ENCODE measurements around the gene SNX30. TPM values are rescaled to one million over a fixed set of nuclear protein-coding genes. Genes with fewer than 3 reads are reported as not detected.

The SNX30 gene
- total and polyA plus RNA-seq, 7 donors, result 0.55 to 2.8 (median 1.6) TPM

GRCh38 chr9:112712678-112713077 is 37.9 kb upstream of the SNX30 start:
- no peak for DNase-seq
- ATAC-seq, result no peak

DNA sequence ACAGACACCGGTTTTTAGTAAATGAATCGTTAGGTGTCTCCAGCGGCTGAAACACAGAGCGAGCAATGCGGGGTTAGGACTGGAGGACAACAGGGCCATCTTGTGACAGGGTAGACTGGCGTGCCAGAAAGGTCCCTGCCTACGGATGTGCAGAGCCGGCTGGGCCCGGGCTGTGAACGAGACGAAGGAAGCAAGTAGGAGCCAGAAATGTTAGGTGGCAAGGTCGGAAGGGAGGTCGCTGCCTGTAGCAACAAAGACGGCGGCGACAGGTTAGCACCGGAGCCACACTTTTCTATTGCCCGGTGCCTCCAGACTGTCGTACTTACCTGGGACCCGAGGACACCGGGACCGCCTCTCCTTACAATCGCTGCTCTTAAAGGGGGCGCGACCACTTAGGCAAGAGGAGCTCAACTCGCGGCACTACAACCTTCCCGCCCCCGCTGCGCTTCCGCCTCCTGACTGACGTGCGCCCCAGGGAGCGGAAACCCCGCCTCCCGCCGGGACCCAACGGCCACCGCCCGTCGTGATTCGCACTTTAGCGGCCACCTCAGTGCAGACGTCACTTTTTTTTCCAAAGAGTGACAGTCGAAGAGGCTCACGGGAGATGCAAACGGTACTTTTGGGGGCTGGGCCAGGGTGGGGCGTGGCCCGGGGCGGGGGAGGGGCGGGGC is 32.8 kb upstream of the SNX30 start, which contains the start of gene INIP:
TSS of gene INIP (minus strand) at position 457 of the 671 bp plus-strand sequence. CDS start 1,632 bp downstream, outside the sequence.
- WGBS, 3 donors, result 0 to 1% (median 0%) methylated on average over 51 of the region's 51 CpGs
- H3K27me3 ChIP-seq (ENCODE audit: insufficient read depth in 3 of 3, low read length in 2 of 3), result no peaks in the 10 kb centered on the region
- H3K9me3 ChIP-seq, result no peaks in the 10 kb centered on the region
- peak within 1 kb of the TSS; percentile 86 for H3K4me3 ChIP-seq
- intact Hi-C loops (cut with DNase I), result loop anchor here (5.0 to 10.0 kb wide), 4 partner anchors 35 to 230 kb away; partner anchors contain the start of genes SNX30 (in 2 of the 2) and KIAA1958 (in 1 of the 2)
- peaks cover 0 to 6% of the 10 kb centered on the region in 2 donors for H3K36me3 ChIP-seq (ENCODE audit: insufficient read depth in 1 of 2, low read depth in 1 of 2)
- no peaks in the 10 kb centered on the region for H3K4me1 ChIP-seq
- DNase-seq (peak; percentile 96 to 98), ATAC-seq (peak; percentile 99 to 100 (median 99))
- TF ChIP-seq, protein P1, sequence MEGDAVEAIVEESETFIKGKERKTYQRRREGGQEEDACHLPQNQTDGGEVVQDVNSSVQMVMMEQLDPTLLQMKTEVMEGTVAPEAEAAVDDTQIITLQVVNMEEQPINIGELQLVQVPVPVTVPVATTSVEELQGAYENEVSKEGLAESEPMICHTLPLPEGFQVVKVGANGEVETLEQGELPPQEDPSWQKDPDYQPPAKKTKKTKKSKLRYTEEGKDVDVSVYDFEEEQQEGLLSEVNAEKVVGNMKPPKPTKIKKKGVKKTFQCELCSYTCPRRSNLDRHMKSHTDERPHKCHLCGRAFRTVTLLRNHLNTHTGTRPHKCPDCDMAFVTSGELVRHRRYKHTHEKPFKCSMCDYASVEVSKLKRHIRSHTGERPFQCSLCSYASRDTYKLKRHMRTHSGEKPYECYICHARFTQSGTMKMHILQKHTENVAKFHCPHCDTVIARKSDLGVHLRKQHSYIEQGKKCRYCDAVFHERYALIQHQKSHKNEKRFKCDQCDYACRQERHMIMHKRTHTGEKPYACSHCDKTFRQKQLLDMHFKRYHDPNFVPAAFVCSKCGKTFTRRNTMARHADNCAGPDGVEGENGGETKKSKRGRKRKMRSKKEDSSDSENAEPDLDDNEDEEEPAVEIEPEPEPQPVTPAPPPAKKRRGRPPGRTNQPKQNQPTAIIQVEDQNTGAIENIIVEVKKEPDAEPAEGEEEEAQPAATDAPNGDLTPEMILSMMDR (IDR thresholded peaks at IDR 0.05), result no peak
- peak within 1 kb of the TSS; percentile 92 for H3K27ac ChIP-seq

More at GRCh38 chr9:112712678-112713077, 37.9 kb upstream of the SNX30 start:
- no peaks in the 10 kb centered on the region for H3K9me3 ChIP-seq
- no peak overlapping the region for H3K4me3 ChIP-seq
- peaks cover 0 to 6% of the 10 kb centered on the region in 2 donors for H3K36me3 ChIP-seq (ENCODE audit: insufficient read depth in 1 of 2, low read depth in 1 of 2)
- H3K27ac ChIP-seq, result no peak overlapping the region
- no peaks in the 10 kb centered on the region for H3K4me1 ChIP-seq
- TF ChIP-seq, protein P1 (IDR thresholded peaks at IDR 0.05), result no peak
- 98 to 99% (median 99%) methylated on average over 3 of the region's 3 CpGs for WGBS, 3 donors
- intact Hi-C loops (cut with DNase I), result loop anchor here in 1 of 2 donors (10.0 kb wide), 1 partner anchor 82 kb away; no protein-coding TSS in a partner anchor
- no peaks in the 10 kb centered on the region for H3K27me3 ChIP-seq (ENCODE audit: insufficient read depth in 3 of 3, low read length in 2 of 3)

GRCh38 chr9:112719241-112719691 is 31.3 kb upstream of the SNX30 start:
- Histone ChIP-seq H3K27ac (no peak overlapping the region), H3K4me3 (no peak overlapping the region), H3K36me3 (ENCODE audit: insufficient read depth in 1 of 2, low read depth in 1 of 2) (peaks cover 0 to 6% of the 10 kb centered on the region in 2 donors), H3K9me3 (no peaks in the 10 kb centered on the region), H3K27me3 (ENCODE audit: insufficient read depth in 3 of 3, low read length in 2 of 3) (no peaks in the 10 kb centered on the region), H3K4me1 (no peaks in the 10 kb centered on the region)
- WGBS, 3 donors, result 67 to 75% (median 75%) methylated on average over 1 of the region's 1 CpG
- ATAC-seq, result no peak
- TF ChIP-seq, protein P1 (IDR thresholded peaks at IDR 0.05), result no peak
- no peak for DNase-seq
- intact Hi-C loops (cut with DNase I), result loop anchor here (5.0 to 10.0 kb wide), 4 partner anchors 33 to 232 kb away; partner anchors contain the start of genes SNX30 (in 2 of the 2) and KIAA1958 (in 1 of the 2)

DNA sequence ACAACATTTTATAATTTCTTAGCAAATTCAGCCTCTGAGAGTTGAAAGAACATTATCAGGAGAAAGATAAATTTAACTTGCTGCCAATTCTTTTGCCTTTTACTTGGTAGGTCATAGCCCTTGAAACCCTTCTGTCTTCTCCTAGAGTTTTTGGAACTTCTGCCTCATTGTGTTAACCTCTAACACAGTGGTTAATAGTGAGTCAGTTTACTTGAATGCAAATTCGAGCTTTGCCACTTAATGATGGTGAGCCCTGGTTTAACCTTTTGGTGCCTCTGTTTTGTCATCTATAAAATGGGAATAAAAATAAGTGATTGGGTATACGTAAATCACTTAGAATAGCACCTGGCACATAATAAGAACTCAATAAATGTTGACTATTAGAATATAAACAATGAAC is 30.9 kb upstream of the SNX30 start:
- intact Hi-C loops (cut with DNase I), result loop anchor here (5.0 to 10.0 kb wide), 4 partner anchors 33 to 232 kb away; partner anchors contain the start of genes SNX30 (in 2 of the 2) and KIAA1958 (in 1 of the 2)

More for the DNA sequence above, 30.9 kb upstream of the SNX30 start:
- Histone ChIP-seq H3K4me1 (no peaks in the 10 kb centered on the region), H3K27me3 (ENCODE audit: insufficient read depth in 3 of 3, low read length in 2 of 3) (no peaks in the 10 kb centered on the region), H3K27ac (no peak overlapping the region), H3K4me3 (no peak overlapping the region), H3K9me3 (no peaks in the 10 kb centered on the region), H3K36me3 (ENCODE audit: insufficient read depth in 1 of 2, low read depth in 1 of 2) (peaks cover 0 to 2% of the 10 kb centered on the region in 2 donors)
- TF ChIP-seq, protein P1 (IDR thresholded peaks at IDR 0.05), result no peak
- ATAC-seq (no peak), DNase-seq (no peak)
- WGBS, 3 donors, result 70 to 79% (median 76%) methylated on average over 2 of the region's 2 CpGs

Data from psoas muscle (tissue), 8 donors.